ENCODE measurements around the gene OSTF1.

The OSTF1 gene

DNA sequence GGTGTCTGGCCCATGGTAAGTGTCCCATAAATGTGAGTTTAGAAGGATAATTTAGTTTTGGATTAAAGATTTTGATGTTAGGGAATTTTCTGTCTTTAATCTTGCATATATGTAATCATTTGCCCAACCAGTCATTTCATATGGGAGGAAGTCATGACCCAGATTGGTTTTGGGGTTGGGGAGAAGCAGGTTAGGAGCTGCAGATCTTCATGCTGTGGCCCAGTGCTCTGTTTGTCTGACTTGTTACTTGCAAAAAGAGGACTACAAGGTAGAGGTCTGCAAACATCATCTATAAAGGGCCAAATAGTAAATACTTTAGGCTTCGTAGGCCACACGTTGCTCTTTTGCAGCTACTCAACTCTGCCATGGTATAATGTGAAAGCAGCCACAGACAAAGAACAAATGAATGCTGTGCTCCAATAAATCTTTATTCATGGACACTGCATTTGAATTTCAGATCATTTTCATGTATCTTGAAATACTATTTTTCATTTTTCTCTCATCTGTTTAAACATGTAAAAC, 16.8 kb downstream of the OSTF1 start:
- no peaks in the 10 kb centered on the region for H3K36me3 ChIP-seq
- no peaks in the 10 kb centered on the region for H3K9me3 ChIP-seq (ENCODE audit: severe bottlenecking)
- H3K27me3 ChIP-seq (ENCODE audit: insufficient read depth, low read depth, severe bottlenecking), result no peaks in the 10 kb centered on the region
- DNase-seq, result no peak
- no peak overlapping the region for H3K4me3 ChIP-seq (ENCODE audit: low read depth, low read length)
- TF ChIP-seq, protein P1, sequence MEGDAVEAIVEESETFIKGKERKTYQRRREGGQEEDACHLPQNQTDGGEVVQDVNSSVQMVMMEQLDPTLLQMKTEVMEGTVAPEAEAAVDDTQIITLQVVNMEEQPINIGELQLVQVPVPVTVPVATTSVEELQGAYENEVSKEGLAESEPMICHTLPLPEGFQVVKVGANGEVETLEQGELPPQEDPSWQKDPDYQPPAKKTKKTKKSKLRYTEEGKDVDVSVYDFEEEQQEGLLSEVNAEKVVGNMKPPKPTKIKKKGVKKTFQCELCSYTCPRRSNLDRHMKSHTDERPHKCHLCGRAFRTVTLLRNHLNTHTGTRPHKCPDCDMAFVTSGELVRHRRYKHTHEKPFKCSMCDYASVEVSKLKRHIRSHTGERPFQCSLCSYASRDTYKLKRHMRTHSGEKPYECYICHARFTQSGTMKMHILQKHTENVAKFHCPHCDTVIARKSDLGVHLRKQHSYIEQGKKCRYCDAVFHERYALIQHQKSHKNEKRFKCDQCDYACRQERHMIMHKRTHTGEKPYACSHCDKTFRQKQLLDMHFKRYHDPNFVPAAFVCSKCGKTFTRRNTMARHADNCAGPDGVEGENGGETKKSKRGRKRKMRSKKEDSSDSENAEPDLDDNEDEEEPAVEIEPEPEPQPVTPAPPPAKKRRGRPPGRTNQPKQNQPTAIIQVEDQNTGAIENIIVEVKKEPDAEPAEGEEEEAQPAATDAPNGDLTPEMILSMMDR (IDR thresholded peaks at IDR 0.05; ENCODE audit: low read depth, low read length), result no peak
- no peak overlapping the region for H3K27ac ChIP-seq

DNA sequence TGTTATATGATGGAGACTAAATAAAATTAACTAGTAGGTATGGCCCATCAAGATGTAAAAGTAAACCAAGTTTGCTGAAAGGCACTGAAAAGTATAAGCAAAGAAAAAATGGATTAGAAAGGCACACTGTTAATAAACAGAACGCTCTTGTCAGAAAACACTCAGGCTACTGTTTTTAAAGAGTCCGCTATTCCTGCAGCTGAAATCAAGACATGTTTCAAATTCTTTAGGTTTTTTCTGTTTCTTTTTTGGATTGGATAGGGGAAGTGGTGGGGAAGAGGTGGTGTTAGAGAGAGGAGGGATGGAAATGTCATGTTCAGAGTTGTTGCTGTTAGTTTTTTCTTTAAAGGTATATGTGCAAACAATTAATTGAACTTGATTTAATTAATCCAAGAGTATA, 17.5 kb downstream of the OSTF1 start:
- Histone ChIP-seq H3K27ac (no peak overlapping the region), H3K9me3 (ENCODE audit: severe bottlenecking) (no peaks in the 10 kb centered on the region), H3K27me3 (ENCODE audit: insufficient read depth, low read depth, severe bottlenecking) (no peaks in the 10 kb centered on the region), H3K36me3 (no peaks in the 10 kb centered on the region), H3K4me3 (ENCODE audit: low read depth, low read length) (no peak overlapping the region)
- TF ChIP-seq, protein P1 (IDR thresholded peaks at IDR 0.05; ENCODE audit: low read depth, low read length), result no peak
- no peak for DNase-seq

- Histone ChIP-seq H3K9me3 (ENCODE audit: severe bottlenecking) (no peaks in the 10 kb centered on the region), H3K27ac (no peak overlapping the region), H3K36me3 (no peaks in the 10 kb centered on the region), H3K27me3 (ENCODE audit: insufficient read depth, low read depth, severe bottlenecking) (no peaks in the 10 kb centered on the region), H3K4me3 (ENCODE audit: low read depth, low read length) (no peak overlapping the region)
- DNase-seq, result no peak
- TF ChIP-seq, protein P1 (IDR thresholded peaks at IDR 0.05; ENCODE audit: low read depth, low read length), result no peak
These were observed 18.5 kb downstream of the OSTF1 start for GRCh38 chr9:75106857-75107256.

- no peak for DNase-seq
- Histone ChIP-seq H3K9me3 (ENCODE audit: severe bottlenecking) (no peaks in the 10 kb centered on the region), H3K4me3 (ENCODE audit: low read depth, low read length) (no peak overlapping the region)
These were observed 20.3 kb downstream of the OSTF1 start for GRCh38 chr9:75108571-75108970.

GRCh38 chr9:75109210-75109839, 21.0 kb downstream of the OSTF1 start:
- Histone ChIP-seq H3K27ac (no peak overlapping the region), H3K36me3 (no peaks in the 10 kb centered on the region), H3K4me3 (ENCODE audit: low read depth, low read length) (no peak overlapping the region), H3K9me3 (ENCODE audit: severe bottlenecking) (no peaks in the 10 kb centered on the region), H3K27me3 (ENCODE audit: insufficient read depth, low read depth, severe bottlenecking) (no peaks in the 10 kb centered on the region)
- DNase-seq, result no peak
- TF ChIP-seq, protein P1 (IDR thresholded peaks at IDR 0.05; ENCODE audit: low read depth, low read length), result no peak

More at GRCh38 chr9:75108571-75108970, 20.3 kb downstream of the OSTF1 start:
- Histone ChIP-seq H3K27ac (no peak overlapping the region), H3K36me3 (no peaks in the 10 kb centered on the region), H3K27me3 (ENCODE audit: insufficient read depth, low read depth, severe bottlenecking) (no peaks in the 10 kb centered on the region)
- TF ChIP-seq, protein P1 (IDR thresholded peaks at IDR 0.05; ENCODE audit: low read depth, low read length), result no peak

Data from WERI-Rb-1 (cell line).